H1 (cell line): ENCODE measurements around the gene OSBP2. TPM values are rescaled to one million over a fixed set of nuclear protein-coding genes. Genes with fewer than 3 reads are reported as not detected.

Experiments used
- CTCF ChIA-PET: fragments of 300-600 bp; sonication (Branson Sonifier 250); formaldehyde crosslinking; loops from one replicate; lab custom pipeline; 2021; ENCODE audit not compliant: partially characterized antibody; lab: Charles Lee
- POLR2A ChIA-PET: fragments of 300-600 bp; sonication (Branson Sonifier 250); formaldehyde crosslinking; loops from one replicate; lab custom pipeline; 2021; ENCODE audit warnings: inconsistent platforms; ENCODE audit not compliant: partially characterized antibody; lab: Charles Lee
- DNase-seq, 2 experiments: peaks; one replicate each; pipeline versions ENCODE4 v3.0.0 to v3.0.0-alpha.2; 2010 to 2022; ENCODE audit warnings: low spot score in 2 of 2, low read depth in 1 of 2, mixed read lengths in 1 of 2
- FAIRE-seq: peaks from 2 replicates; lab custom pipeline; 2011; peaks lifted over from hg19 to GRCh38; lab: Jason Lieb, UNC
- H2AFZ ChIP-seq: 2 replicates; pipeline ENCODE4 v1.8.1; 2012; ENCODE audit warnings: low read length, inconsistent platforms
- H2AK5ac ChIP-seq: 2 replicates; pipeline ENCODE4 v1.6.1; 2013; ENCODE audit warnings: low read depth, low read length
- H2BK120ac ChIP-seq: replicated peaks from 2 replicates; pipeline ENCODE3; 2013; ENCODE audit warnings: low read depth, low read length, inconsistent platforms
- H2BK12ac ChIP-seq: 2 replicates; pipeline ENCODE4 v1.6.1; 2013; ENCODE audit warnings: low read depth, low read length
- H2BK15ac ChIP-seq: 2 replicates; pipeline ENCODE4 v1.6.1; 2013; ENCODE audit warnings: low read length
- H2BK20ac ChIP-seq: 2 replicates; pipeline ENCODE4 v1.6.1; 2013; ENCODE audit warnings: low read length
- H2BK5ac ChIP-seq: 2 replicates; pipeline ENCODE4 v1.6.1; 2013; ENCODE audit warnings: low read depth, low read length
- H3K14ac ChIP-seq: 2 replicates; pipeline ENCODE4 v1.6.1; 2013; ENCODE audit warnings: inconsistent platforms; ENCODE audit not compliant: insufficient read length
- H3K18ac ChIP-seq: 2 replicates; pipeline ENCODE4 v1.6.1; 2013; ENCODE audit warnings: low read length; ENCODE audit errors: extremely low read depth
- H3K23ac ChIP-seq: 2 replicates; pipeline ENCODE4 v1.6.1; 2013; ENCODE audit warnings: inconsistent platforms; ENCODE audit not compliant: insufficient read length
- H3K23me2 ChIP-seq: 2 replicates; pipeline ENCODE4 v1.6.1; 2013; ENCODE audit warnings: low read depth, low read length
- H3K27ac ChIP-seq: 2 replicates; pipeline ENCODE4 v1.6.1; 2011; ENCODE audit warnings: low read depth, low read length, inconsistent platforms
- H3K27me3 ChIP-seq, 4 experiments: replicated peaks in 1 of 4; 1 replicate in 1 of 4; 2 replicates in 3 of 4; pipeline versions ENCODE4 v1.6.1 to v1.8.1; 2011 to 2013; ENCODE audit warnings: low read length in 3 of 4, mild to moderate bottlenecking in 3 of 4, inconsistent platforms in 2 of 4, mixed read lengths in 2 of 4, moderate library complexity in 1 of 4; ENCODE audit not compliant: control insufficient read depth in 3 of 4, insufficient read depth in 3 of 4; ENCODE audit errors: extremely low read depth in 1 of 4
- H3K36me3 ChIP-seq, 4 experiments: 2 replicates each; pipeline versions ENCODE4 v1.6.1 to v1.8.1; 2011 to 2013; ENCODE audit warnings: mild to moderate bottlenecking in 4 of 4, low read length in 3 of 4, moderate library complexity in 2 of 4, control low read depth in 1 of 4, inconsistent platforms in 1 of 4; ENCODE audit not compliant: insufficient read depth in 4 of 4, control insufficient read depth in 2 of 4
- H3K4ac ChIP-seq: replicated peaks from 2 replicates; pipeline ENCODE3; 2013; ENCODE audit warnings: low read length, low read depth, mixed read lengths, inconsistent platforms; ENCODE audit not compliant: insufficient read length
- H3K4me1 ChIP-seq, 4 experiments: replicated peaks in 1 of 4; 1 replicate in 1 of 4; 2 replicates in 3 of 4; pipeline versions ENCODE4 v1.6.1 to v1.8.1; 2011 to 2013; ENCODE audit warnings: low read length in 3 of 4, inconsistent platforms in 2 of 4, mixed read lengths in 1 of 4; ENCODE audit not compliant: insufficient read depth in 4 of 4, control insufficient read depth in 3 of 4
- H3K4me2 ChIP-seq, 2 experiments: 2 replicates each; pipeline versions ENCODE4 v1.6.1 to v1.8.1; 2011 to 2013; ENCODE audit warnings: low read depth in 2 of 2, low read length in 2 of 2, control low read depth in 1 of 2, inconsistent platforms in 1 of 2, mild to moderate bottlenecking in 1 of 2; ENCODE audit not compliant: insufficient read depth in 1 of 2
- H3K4me3 ChIP-seq, 4 experiments: fragments of 200-600, 300-600 bp in 1 of 4; sonication (generic), shearing (Covaris generic), sonication (Bioruptor Twin) in 1 of 4; 2 replicates each; pipeline versions ENCODE4 v1.5.1 to v1.8.1; 2011 to 2016; ENCODE audit warnings: low read length in 4 of 4, low read depth in 3 of 4, control low read depth in 2 of 4, inconsistent platforms in 2 of 4, mild to moderate bottlenecking in 2 of 4, mixed read lengths in 1 of 4, moderate library complexity in 1 of 4; ENCODE audit not compliant: insufficient read depth in 2 of 4; ENCODE audit errors: extremely low read depth in 1 of 4
- H3K56ac ChIP-seq: replicated peaks from 2 replicates; pipeline ENCODE3; 2013; ENCODE audit warnings: low read depth, mild to moderate bottlenecking, mixed read lengths, low read length, inconsistent platforms; ENCODE audit not compliant: insufficient read length
- H3K79me1 ChIP-seq: 2 replicates; pipeline ENCODE4 v1.6.1; 2013; ENCODE audit warnings: low read depth, low read length, control low read depth
- H3K79me2 ChIP-seq, 2 experiments: 2 replicates each; pipeline versions ENCODE4 v1.6.1 to v1.8.1; 2012 to 2013; ENCODE audit warnings: low read length in 2 of 2, mild to moderate bottlenecking in 2 of 2, inconsistent platforms in 1 of 2; ENCODE audit not compliant: insufficient read depth in 2 of 2, control insufficient read depth in 1 of 2
- H3K9ac ChIP-seq, 4 experiments: replicated peaks in 1 of 4; 1 replicate in 1 of 4; 2 replicates in 3 of 4; pipeline versions ENCODE4 v1.6.1 to v1.8.1; 2011 to 2013; ENCODE audit warnings: low read depth in 3 of 4, low read length in 3 of 4, control low read depth in 2 of 4, mild to moderate bottlenecking in 2 of 4, moderate library complexity in 2 of 4, inconsistent platforms in 1 of 4; ENCODE audit errors: extremely low read depth in 1 of 4
- H3K9me3 ChIP-seq, 2 experiments: 2 replicates each; pipeline versions ENCODE4 v1.6.1 to v1.8.1; 2012 to 2013; ENCODE audit warnings: mild to moderate bottlenecking in 2 of 2, moderate library complexity in 2 of 2, control low read depth in 1 of 2, inconsistent platforms in 1 of 2, low read depth in 1 of 2, low read length in 1 of 2, mixed read lengths in 1 of 2; ENCODE audit not compliant: insufficient read depth in 2 of 2
- H4K20me1 ChIP-seq, 2 experiments: replicated peaks in 1 of 2; 2 replicates each; pipeline versions ENCODE3 to v1.8.1; 2011 to 2013; ENCODE audit warnings: inconsistent platforms in 2 of 2, low read length in 2 of 2, mild to moderate bottlenecking in 1 of 2; ENCODE audit not compliant: insufficient read depth in 2 of 2, control insufficient read depth in 1 of 2
- H4K5ac ChIP-seq: 2 replicates; pipeline ENCODE4 v1.6.1; 2013; ENCODE audit warnings: low read length, low read depth, mixed read lengths, inconsistent platforms; ENCODE audit not compliant: insufficient read length
- H4K8ac ChIP-seq: 2 replicates; pipeline ENCODE4 v1.8.0; 2013; ENCODE audit warnings: mild to moderate bottlenecking, moderate library complexity, low read length, inconsistent platforms; ENCODE audit not compliant: insufficient read depth; ENCODE audit errors: extremely low read depth
- H4K91ac ChIP-seq: replicated peaks from 2 replicates; pipeline ENCODE3; 2013; ENCODE audit warnings: low read length, mixed read lengths, inconsistent platforms; ENCODE audit not compliant: insufficient read length
- ATF3 ChIP-seq: IDR thresholded peaks from 2 replicates; pipeline ENCODE4 v1.6.1; 2011; ENCODE audit warnings: low read depth, mild to moderate bottlenecking, low read length; ENCODE audit not compliant: insufficient read depth
- KDM1A ChIP-seq: fragments of 200-600, 300-600 bp; sonication (generic); IDR thresholded peaks from 2 replicates; pipeline ENCODE4 v1.7.1; 2016; ENCODE audit warnings: mild to moderate bottlenecking, low read length, borderline replicate concordance
- NANOG ChIP-seq: IDR thresholded peaks from 2 replicates; pipeline ENCODE4 v1.6.1; 2011; ENCODE audit warnings: low read length, low read depth, mild to moderate bottlenecking, inconsistent platforms; ENCODE audit not compliant: insufficient read depth, poor library complexity, severe bottlenecking
- POLR2A ChIP-seq, 2 experiments: IDR thresholded peaks; 1 replicate in 1 of 2; 2 replicates in 1 of 2; pipeline ENCODE4 v1.6.1; 2011; ENCODE audit warnings: low read depth in 2 of 2, low read length in 2 of 2, mild to moderate bottlenecking in 2 of 2; ENCODE audit errors: control extremely low read depth in 1 of 2
- RBBP5 ChIP-seq: IDR thresholded peaks from 2 replicates; pipeline ENCODE4 v1.7.1; 2012; ENCODE audit warnings: low read depth, mild to moderate bottlenecking, inconsistent platforms, low read length, moderate library complexity, borderline replicate concordance
- SRF ChIP-seq: IDR thresholded peaks from 2 replicates; pipeline ENCODE4 v1.6.1; 2011; ENCODE audit warnings: mild to moderate bottlenecking, low read depth, low read length, moderate library complexity
- USF2 ChIP-seq: IDR thresholded peaks from 2 replicates; pipeline ENCODE4 v1.6.1; 2011; ENCODE audit warnings: low read length, improper control_type of control experiment
- WGBS, 2 experiments: shearing (Covaris generic) in 1 of 2; methylation state at CpG; one replicate each; pipeline versions ENCODE4 v1.1.6 to v1.1.7; 2013 to 2015; ENCODE audit warnings: low lambda C conversion rate in 2 of 2, mixed read lengths in 2 of 2, inconsistent platforms in 1 of 2, low coverage in 1 of 2, missing lambda C conversion rate in 1 of 2; ENCODE audit not compliant: insufficient replicate concordance in 2 of 2, insufficient coverage in 1 of 2, insufficient read length in 1 of 2; ENCODE audit errors: extremely low coverage in 1 of 2, missing lambda C conversion rate in 1 of 2; 5-methylcytosine and 5-hydroxymethylcytosine counted together
- long read RNA-seq, 2 experiments: library from RNA in 1 of 2; library from capped mRNA in 1 of 2; stranded (forward); transcript quantifications; one replicate each; pipeline ENCODE4 v2.0.0, GENCODE V29; 2021; ENCODE audit warnings: inconsistent platforms in 1 of 2
- polyA minus RNA-seq, 3 experiments: library from RNA; depleted of rRNA, polyadenylated mRNA; stranded (reverse); fragments of >200 nt; gene quantifications; 1 replicate in 2 of 3; 2 replicates in 1 of 3; pipeline ENCODE4 v1.2.3, GENCODE V29; 2011
- polyA plus RNA-seq, 7 experiments: library from polyadenylated mRNA; depleted of rRNA in 3 of 7; stranded (reverse) in 5 of 7; unstranded in 2 of 7; fragments of >200 nt in 5 of 7; fragments of 200-250 nt in 2 of 7; gene quantifications; 1 replicate in 5 of 7; 2 replicates in 1 of 7; 4 replicates in 1 of 7; pipeline versions ENCODE4 v1.2.1 to v1.2.3, GENCODE V29; 2011 to 2013; ENCODE audit warnings: missing spikeins in 2 of 7, mixed read lengths in 2 of 7
- total RNA-seq: library from RNA; stranded (reverse); fragmentation: NEBNext Ultra II Directional; extraction: Animal tissue kit (Norgen Biotek cat#: 25700); gene quantifications from 2 replicates; pipeline ENCODE4 v1.2.1, GENCODE V29; 2021

The OSBP2 gene
- total RNA-seq (3.4 and 3.7 TPM in 2 replicates), polyA plus RNA-seq (2011; rRNA removed) (3.4 and 4.5 TPM in 2 replicates), polyA minus RNA-seq (2011; rRNA and poly(A)+ RNA removed) (5.3 and 5.8 TPM in 2 replicates)
- 2.9 TPM for polyA plus RNA-seq (2011; cell fraction: cytosol; rRNA removed)
- polyA plus RNA-seq (2011; cell fraction: nucleus; rRNA removed), result 4.9 TPM
- polyA plus RNA-seq (2012, experiment 1 of 2), result 4.0 to 5.0 TPM (median 4.2 TPM) in 4 replicates
- polyA plus RNA-seq (2012, experiment 2 of 2), result 2.5 TPM
- 3.6 TPM for polyA plus RNA-seq (2013, experiment 1 of 2)
- polyA plus RNA-seq (2013, experiment 2 of 2), result 3.8 TPM
- 8.0 TPM for polyA minus RNA-seq (2011; cell fraction: cytosol; rRNA and poly(A)+ RNA removed)
- polyA minus RNA-seq (2011; cell fraction: nucleus; rRNA and poly(A)+ RNA removed), result 8.9 TPM
- long read RNA-seq, experiment 1, partial matches to known transcripts, result 2 of 3 reads
- long read RNA-seq, experiment 1, other reads (novel, unspliced or antisense), result 1 of 3 reads
- long read RNA-seq, experiment 2, result 0 reads

- peak in 1 of 2 experiments; percentile 79 for DNase-seq
- CTCF ChIA-PET, result interaction anchor here (1.3 to 3.0 kb wide), 4 partner anchors 10 to 61 kb away, joined by 4 to 16 read pairs (median 6); partner anchors contain the start of gene SLC35E4
- Histone ChIP-seq H3K23ac (no peak within 1 kb of the TSS), H2BK12ac (peak within 1 kb of the TSS; percentile 68; the same call in 1 of the 2 replicates), H3K79me1 (no peaks in the 10 kb centered on the region), H4K91ac (peak within 1 kb of the TSS; percentile 88), H2AK5ac (no peak within 1 kb of the TSS), H3K14ac (no peak within 1 kb of the TSS), H3K79me2 (no peaks in the 10 kb centered on the region), H3K4me1 (peaks cover 0 to 6% (median 3%) of the 10 kb centered on the region in 4 experiments; a peak in 4 of 7 replicates), H3K4me2 (peak within 1 kb of the TSS; percentile 80 to 85), H4K8ac (peak within 1 kb of the TSS; percentile 96), H4K5ac (peak within 1 kb of the TSS; percentile 93), H2BK120ac (peak within 1 kb of the TSS; percentile 54), H3K27ac (peak within 1 kb of the TSS; percentile 54; the same call in 1 of the 2 replicates), H3K4me3 (peak within 1 kb of the TSS; percentile 59 to 73 (median 68)), H3K18ac (peak within 1 kb of the TSS; percentile 97), H3K36me3 (no peaks in the 10 kb centered on the region), H4K20me1 (peaks cover 0 to 5% of the 10 kb centered on the region in 2 experiments), H3K56ac (peak within 1 kb of the TSS; percentile 59), H3K9me3 (no peaks in the 10 kb centered on the region), H2AFZ (peak within 1 kb of the TSS; percentile 69; the same call in 1 of the 2 replicates), H3K9ac (peak within 1 kb of the TSS; percentile 40 to 70 (median 58); a peak in 6 of 7 replicates), H2BK5ac (peak within 1 kb of the TSS; percentile 52; the same call in 1 of the 2 replicates), H3K27me3 (peaks cover 0 to 17% (median 14%) of the 10 kb centered on the region in 4 experiments; a peak in 6 of 7 replicates), H2BK20ac (no peak within 1 kb of the TSS), H3K23me2 (peaks cover 13% of the 10 kb centered on the region; the same call in 1 of the 2 replicates), H2BK15ac (peak within 1 kb of the TSS; percentile 46), H3K4ac (peak within 1 kb of the TSS; percentile 69)
- no peak for FAIRE-seq
- WGBS, 2 experiments, result 4% methylated on average over 31 of the region's 88 CpGs; no CpG with 5 or more reads in 1 of the 2 experiments
- POLR2A ChIA-PET, result interaction anchor here (0.6 to 2.2 kb wide), 9 partner anchors 11 to 60 kb away, joined by 3 to 8 read pairs (median 4); partner anchors contain the start of genes DUSP18 and SLC35E4
- TF ChIP-seq POLR2A (IDR thresholded peaks at IDR 0.05; ENCODE audit: control extremely low read depth in 1 of 2, low read depth in 2 of 2, low read length in 2 of 2) (no peak), SRF (no peak), RBBP5 (peak; percentile 58; the same call in 1 of the 2 replicates), KDM1A (no peak), NANOG (no peak), USF2 (no peak), ATF3 (no peak)
These were observed at the start of gene OSBP2 for GRCh38 chr22:30694640-30695350. OSBP2 (plus strand) TSS chr22:30694874; CDS start chr22:30694910, 36 bp downstream.
